ENCODE data around the gene FAM168A. TPM values are rescaled to one million over a fixed set of nuclear protein-coding genes. Genes with fewer than 3 reads are reported as not detected.

Gene FAM168A
- total RNA-seq, 1 experiment from 2014 or later = 12.9 TPM

DNA sequence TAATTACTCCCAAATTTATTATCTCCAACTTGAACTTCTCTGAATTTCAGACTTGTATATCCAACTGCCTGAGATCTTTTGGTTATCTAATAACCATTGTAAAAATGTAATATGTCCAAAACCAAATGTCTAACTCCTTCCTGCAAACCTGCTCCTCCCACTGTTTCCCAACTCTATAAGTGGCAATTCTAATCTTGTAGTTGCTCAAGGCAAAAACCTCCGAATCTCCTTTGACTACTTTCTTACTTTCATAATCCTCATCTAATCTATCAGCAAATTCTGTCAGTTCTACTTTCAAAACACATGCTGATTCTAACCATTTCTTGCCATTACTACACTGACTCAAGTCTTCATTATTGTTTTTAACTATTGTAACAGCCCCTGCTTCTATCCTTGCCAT lies 55.7 kb downstream of the FAM168A start:
- Histone ChIP-seq H4K20me1 (ENCODE audit: insufficient read depth, low read depth, low read length) (peaks cover 47% of the 10 kb centered on the region), H3K4me3 (ENCODE audit: low read length) (no peak overlapping the region), H3K27ac (ENCODE audit: low read length) (no peak overlapping the region), H2AFZ (ENCODE audit: low read length) (no peak overlapping the region), H3K9me2 (replicated peaks; ENCODE audit: insufficient read depth, low read length) (no peaks in the 10 kb centered on the region), H3K4me1 (ENCODE audit: low read length) (no peaks in the 10 kb centered on the region), H3K79me2 (ENCODE audit: low read length) (no peaks in the 10 kb centered on the region), H3K9ac (ENCODE audit: low read length) (no peak overlapping the region), H3K36me3 (ENCODE audit: insufficient read depth, low read length) (no peaks in the 10 kb centered on the region), H3K27me3 (ENCODE audit: low read length) (no peaks in the 10 kb centered on the region), H3K4me2 (ENCODE audit: low read depth, low read length, poor library complexity, severe bottlenecking) (no peak overlapping the region), H3K9me3 (ENCODE audit: low read length) (no peaks in the 10 kb centered on the region)
- no peak for DNase-seq

GRCh38 chr11:73539506-73540084 lies 58.3 kb downstream of the FAM168A start:
- H3K27ac ChIP-seq (ENCODE audit: low read length) = no peak overlapping the region
- no peaks in the 10 kb centered on the region for H3K36me3 ChIP-seq (ENCODE audit: insufficient read depth, low read length)
- no peaks in the 10 kb centered on the region for H3K9me2 ChIP-seq (replicated peaks; ENCODE audit: insufficient read depth, low read length)
- no peak overlapping the region for H2AFZ ChIP-seq (ENCODE audit: low read length)
- H3K4me3 ChIP-seq (ENCODE audit: low read length) = no peak overlapping the region
- no peak overlapping the region for H3K4me2 ChIP-seq (ENCODE audit: low read depth, low read length, poor library complexity, severe bottlenecking)
- no peak for DNase-seq
- no peak overlapping the region for H3K9ac ChIP-seq (ENCODE audit: low read length)
- H3K27me3 ChIP-seq (ENCODE audit: low read length) = no peaks in the 10 kb centered on the region
- no peaks in the 10 kb centered on the region for H3K9me3 ChIP-seq (ENCODE audit: low read length)
- H3K79me2 ChIP-seq (ENCODE audit: low read length) = no peaks in the 10 kb centered on the region
- H4K20me1 ChIP-seq (ENCODE audit: insufficient read depth, low read depth, low read length) = peaks cover 44% of the 10 kb centered on the region
- H3K4me1 ChIP-seq (ENCODE audit: low read length) = no peaks in the 10 kb centered on the region

DNA sequence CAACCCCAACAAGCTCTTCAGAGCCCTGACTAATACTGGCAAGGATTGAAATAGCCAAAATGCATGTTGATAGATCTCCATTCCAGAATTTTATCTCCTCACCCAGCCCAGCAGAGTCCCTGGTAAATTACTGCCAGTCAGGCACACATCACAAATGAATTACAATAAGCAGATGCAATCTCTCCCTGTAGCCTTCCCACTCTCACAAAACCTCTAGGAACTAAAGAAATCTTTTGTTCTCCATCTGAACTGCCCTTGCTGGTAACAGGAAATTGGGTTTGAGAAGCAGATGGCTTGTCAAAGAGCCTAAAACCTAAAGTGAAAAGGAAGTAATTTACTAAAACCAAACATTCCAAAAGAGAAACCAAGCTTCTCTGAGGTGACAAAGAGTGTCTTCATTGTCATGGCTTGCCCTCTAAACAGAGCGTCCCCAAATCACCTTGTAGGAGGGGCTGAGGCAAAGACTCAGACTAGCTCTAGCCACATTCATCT lies 59.5 kb downstream of the FAM168A start:
- Histone ChIP-seq H3K27ac (ENCODE audit: low read length) (no peak overlapping the region), H3K4me1 (ENCODE audit: low read length) (no peaks in the 10 kb centered on the region), H4K20me1 (ENCODE audit: insufficient read depth, low read depth, low read length) (peaks cover 39% of the 10 kb centered on the region), H3K4me3 (ENCODE audit: low read length) (no peak overlapping the region), H3K9me2 (replicated peaks; ENCODE audit: insufficient read depth, low read length) (no peaks in the 10 kb centered on the region), H3K79me2 (ENCODE audit: low read length) (no peaks in the 10 kb centered on the region), H3K36me3 (ENCODE audit: insufficient read depth, low read length) (no peaks in the 10 kb centered on the region), H3K9me3 (ENCODE audit: low read length) (no peaks in the 10 kb centered on the region), H3K4me2 (ENCODE audit: low read depth, low read length, poor library complexity, severe bottlenecking) (no peak overlapping the region), H3K9ac (ENCODE audit: low read length) (no peak overlapping the region), H2AFZ (ENCODE audit: low read length) (no peak overlapping the region), H3K27me3 (ENCODE audit: low read length) (no peaks in the 10 kb centered on the region)
- no peak for DNase-seq

GRCh38 chr11:73537969-73538368 lies 59.9 kb downstream of the FAM168A start:
- Histone ChIP-seq H3K36me3 (ENCODE audit: insufficient read depth, low read length) (no peaks in the 10 kb centered on the region), H3K4me1 (ENCODE audit: low read length) (no peaks in the 10 kb centered on the region), H3K27ac (ENCODE audit: low read length) (no peak overlapping the region), H2AFZ (ENCODE audit: low read length) (no peak overlapping the region), H3K4me2 (ENCODE audit: low read depth, low read length, poor library complexity, severe bottlenecking) (no peak overlapping the region), H3K9me2 (replicated peaks; ENCODE audit: insufficient read depth, low read length) (no peaks in the 10 kb centered on the region), H3K79me2 (ENCODE audit: low read length) (no peaks in the 10 kb centered on the region), H3K27me3 (ENCODE audit: low read length) (no peaks in the 10 kb centered on the region), H3K9ac (ENCODE audit: low read length) (no peak overlapping the region), H3K4me3 (ENCODE audit: low read length) (no peak overlapping the region), H4K20me1 (ENCODE audit: insufficient read depth, low read depth, low read length) (peaks cover 42% of the 10 kb centered on the region), H3K9me3 (ENCODE audit: low read length) (no peaks in the 10 kb centered on the region)
- DNase-seq = no peak

GRCh38 chr11:73536961-73537360 lies 61.0 kb downstream of the FAM168A start:
- Histone ChIP-seq H3K9me2 (replicated peaks; ENCODE audit: insufficient read depth, low read length) (no peaks in the 10 kb centered on the region), H3K4me2 (ENCODE audit: low read depth, low read length, poor library complexity, severe bottlenecking) (no peak overlapping the region), H3K27me3 (ENCODE audit: low read length) (no peaks in the 10 kb centered on the region), H3K4me1 (ENCODE audit: low read length) (no peaks in the 10 kb centered on the region), H3K9me3 (ENCODE audit: low read length) (no peaks in the 10 kb centered on the region), H2AFZ (ENCODE audit: low read length) (no peak overlapping the region), H3K36me3 (ENCODE audit: insufficient read depth, low read length) (no peaks in the 10 kb centered on the region), H3K9ac (ENCODE audit: low read length) (no peak overlapping the region), H3K4me3 (ENCODE audit: low read length) (no peak overlapping the region), H4K20me1 (ENCODE audit: insufficient read depth, low read depth, low read length) (peaks cover 46% of the 10 kb centered on the region), H3K27ac (ENCODE audit: low read length) (no peak overlapping the region), H3K79me2 (ENCODE audit: low read length) (no peaks in the 10 kb centered on the region)
- DNase-seq = no peak

DNA sequence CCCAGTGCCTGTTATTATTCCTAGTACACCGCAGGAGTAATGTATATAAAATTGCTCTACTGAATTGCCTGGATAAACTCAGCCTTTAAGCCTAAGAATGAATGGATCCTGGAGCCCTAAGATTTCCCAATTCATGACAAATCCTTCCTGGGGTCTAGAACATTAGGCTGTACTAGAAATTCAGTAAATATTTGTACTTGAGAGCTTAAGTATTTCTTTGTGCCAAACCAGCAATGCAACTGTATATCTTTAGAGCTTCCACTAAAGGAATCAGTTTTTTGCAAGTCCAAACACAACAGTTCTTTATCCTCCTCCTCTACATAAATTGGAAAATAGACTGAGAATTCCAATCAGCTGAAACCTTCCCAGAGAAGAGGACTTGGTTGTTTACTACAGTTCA lies 65.6 kb downstream of the FAM168A start:
- H4K20me1 ChIP-seq (ENCODE audit: insufficient read depth, low read depth, low read length) = peaks cover 37% of the 10 kb centered on the region; the same call in 1 of the 2 replicates
- no peak for DNase-seq
- no peaks in the 10 kb centered on the region for H3K9me2 ChIP-seq (replicated peaks; ENCODE audit: insufficient read depth, low read length)
- H3K79me2 ChIP-seq (ENCODE audit: low read length) = no peaks in the 10 kb centered on the region
- no peaks in the 10 kb centered on the region for H3K36me3 ChIP-seq (ENCODE audit: insufficient read depth, low read length)
- H2AFZ ChIP-seq (ENCODE audit: low read length) = no peak overlapping the region
- H3K4me2 ChIP-seq (ENCODE audit: low read depth, low read length, poor library complexity, severe bottlenecking) = no peak overlapping the region
- no peak overlapping the region for H3K9ac ChIP-seq (ENCODE audit: low read length)
- H3K27me3 ChIP-seq (ENCODE audit: low read length) = no peaks in the 10 kb centered on the region
- H3K27ac ChIP-seq (ENCODE audit: low read length) = no peak overlapping the region
- no peaks in the 10 kb centered on the region for H3K4me1 ChIP-seq (ENCODE audit: low read length)
- no peaks in the 10 kb centered on the region for H3K9me3 ChIP-seq (ENCODE audit: low read length)
- no peak overlapping the region for H3K4me3 ChIP-seq (ENCODE audit: low read length)

DNA sequence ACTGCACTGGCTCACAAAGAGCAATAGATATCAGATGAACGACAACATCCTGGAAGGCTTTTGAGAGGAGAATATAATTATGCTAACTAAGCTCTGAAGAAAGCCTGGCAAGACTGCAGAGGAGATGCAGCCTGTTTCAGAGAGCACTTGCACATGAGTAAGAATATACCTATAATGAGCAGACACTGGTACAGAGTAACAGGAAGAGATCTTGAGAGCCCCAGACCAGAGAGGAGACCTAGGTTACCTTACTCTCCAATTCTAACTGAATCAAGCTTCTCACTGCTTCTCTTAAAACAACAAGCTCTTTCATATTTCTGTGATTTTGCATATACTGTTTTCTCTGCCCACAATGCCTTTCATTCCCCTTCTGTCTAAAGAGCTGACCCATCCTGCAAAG lies 66.5 kb downstream of the FAM168A start:
- no peaks in the 10 kb centered on the region for H3K79me2 ChIP-seq (ENCODE audit: low read length)
- no peaks in the 10 kb centered on the region for H3K9me3 ChIP-seq (ENCODE audit: low read length)
- H3K27ac ChIP-seq (ENCODE audit: low read length) = no peak overlapping the region
- peaks cover 37% of the 10 kb centered on the region; the same call in 1 of the 2 replicates for H4K20me1 ChIP-seq (ENCODE audit: insufficient read depth, low read depth, low read length)
- H3K4me1 ChIP-seq (ENCODE audit: low read length) = no peaks in the 10 kb centered on the region
- no peak overlapping the region for H2AFZ ChIP-seq (ENCODE audit: low read length)
- H3K27me3 ChIP-seq (ENCODE audit: low read length) = no peaks in the 10 kb centered on the region
- no peaks in the 10 kb centered on the region for H3K9me2 ChIP-seq (replicated peaks; ENCODE audit: insufficient read depth, low read length)
- DNase-seq = no peak
- no peaks in the 10 kb centered on the region for H3K36me3 ChIP-seq (ENCODE audit: insufficient read depth, low read length)
- no peak overlapping the region for H3K9ac ChIP-seq (ENCODE audit: low read length)
- no peak overlapping the region for H3K4me3 ChIP-seq (ENCODE audit: low read length)
- H3K4me2 ChIP-seq (ENCODE audit: low read depth, low read length, poor library complexity, severe bottlenecking) = no peak overlapping the region

GRCh38 chr11:73530109-73530508 lies 67.8 kb downstream of the FAM168A start:
- Histone ChIP-seq H2AFZ (ENCODE audit: low read length) (no peak overlapping the region), H3K36me3 (ENCODE audit: insufficient read depth, low read length) (no peaks in the 10 kb centered on the region), H3K79me2 (ENCODE audit: low read length) (no peaks in the 10 kb centered on the region), H3K27ac (ENCODE audit: low read length) (no peak overlapping the region), H3K9me3 (ENCODE audit: low read length) (no peaks in the 10 kb centered on the region), H3K9ac (ENCODE audit: low read length) (no peak overlapping the region), H3K9me2 (replicated peaks; ENCODE audit: insufficient read depth, low read length) (no peaks in the 10 kb centered on the region), H3K4me2 (ENCODE audit: low read depth, low read length, poor library complexity, severe bottlenecking) (no peak overlapping the region), H3K27me3 (ENCODE audit: low read length) (no peaks in the 10 kb centered on the region), H4K20me1 (ENCODE audit: insufficient read depth, low read depth, low read length) (peaks cover 43% of the 10 kb centered on the region), H3K4me3 (ENCODE audit: low read length) (no peak overlapping the region), H3K4me1 (ENCODE audit: low read length) (no peaks in the 10 kb centered on the region)
- DNase-seq = no peak

DNA sequence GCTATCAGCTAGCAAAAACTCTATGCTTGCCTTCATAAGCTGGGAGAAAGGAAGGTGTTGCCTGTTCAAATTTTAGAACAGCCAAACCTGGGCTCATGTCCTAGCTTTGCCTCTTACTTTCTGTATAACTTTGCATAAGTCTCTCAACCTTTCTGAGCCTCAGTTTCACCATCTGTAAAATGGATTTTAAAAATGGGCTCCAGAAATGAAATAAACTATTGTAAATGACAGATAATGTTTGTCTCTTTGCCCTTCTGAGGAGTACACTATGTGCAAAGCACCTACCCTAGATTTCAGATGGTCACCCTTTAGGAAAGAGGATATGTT lies 68.7 kb downstream of the FAM168A start:
- Histone ChIP-seq H3K4me2 (ENCODE audit: low read depth, low read length, poor library complexity, severe bottlenecking) (no peak overlapping the region), H3K4me1 (ENCODE audit: low read length) (no peaks in the 10 kb centered on the region), H3K9me3 (ENCODE audit: low read length) (no peaks in the 10 kb centered on the region), H3K27me3 (ENCODE audit: low read length) (no peaks in the 10 kb centered on the region), H3K9ac (ENCODE audit: low read length) (no peak overlapping the region), H3K9me2 (replicated peaks; ENCODE audit: insufficient read depth, low read length) (no peaks in the 10 kb centered on the region), H3K36me3 (ENCODE audit: insufficient read depth, low read length) (no peaks in the 10 kb centered on the region), H3K4me3 (ENCODE audit: low read length) (no peak overlapping the region), H3K79me2 (ENCODE audit: low read length) (no peaks in the 10 kb centered on the region), H3K27ac (ENCODE audit: low read length) (no peak overlapping the region), H4K20me1 (ENCODE audit: insufficient read depth, low read depth, low read length) (peaks cover 49% of the 10 kb centered on the region), H2AFZ (ENCODE audit: low read length) (no peak overlapping the region)
- no peak for DNase-seq

All from Karpas-422 (cell line).